Left cardiac atrium (tissue), 4 donors: Measurements from ENCODE around the gene BACE2. TPM values are rescaled to one million over a fixed set of nuclear protein-coding genes. Genes with fewer than 3 reads are reported as not detected.

Experiments
- ATAC-seq, 2 donors: fragments of 200-7000 bp; cut with Tn5 transposase; one replicate each; pipeline ENCODE4 v1.9.1; 2020; ENCODE audit warnings: mild to moderate bottlenecking in 2 of 2, moderate library complexity in 2 of 2
- DNase-seq: peaks from one replicate; pipeline ENCODE4 v3.0.0-alpha.2; 2020
- intact Hi-C, 2 donors: fragments of 100-400 bp; cut with DNase I; formaldehyde crosslinking; loops; one replicate each; pipeline versions ENCODE4 v1.14.1 to v1.15.1; 2022 to 2023
- total RNA-seq, 2 donors: library from RNA; stranded (reverse); fragmentation: NEBNext Ultra II Directional; extraction: Animal tissue kit (Norgen Biotek cat#: 25700); gene quantifications; one replicate each; pipeline ENCODE4 v1.2.1, GENCODE V29; 2021
- donor health status: DM: no; HTN: yes; CAD: no.
- donor health status: DM: no; HTN: yes; CAD: no; lungs with severe emphysema.
- donor health status: DM: yes; HTN: yes; CAD: no.
- donor health status: Dilated cardiomyopathy.

Gene BACE2
- total RNA-seq, 2 donors from 2014 or later: 22.6 to 39.5 TPM

DNA sequence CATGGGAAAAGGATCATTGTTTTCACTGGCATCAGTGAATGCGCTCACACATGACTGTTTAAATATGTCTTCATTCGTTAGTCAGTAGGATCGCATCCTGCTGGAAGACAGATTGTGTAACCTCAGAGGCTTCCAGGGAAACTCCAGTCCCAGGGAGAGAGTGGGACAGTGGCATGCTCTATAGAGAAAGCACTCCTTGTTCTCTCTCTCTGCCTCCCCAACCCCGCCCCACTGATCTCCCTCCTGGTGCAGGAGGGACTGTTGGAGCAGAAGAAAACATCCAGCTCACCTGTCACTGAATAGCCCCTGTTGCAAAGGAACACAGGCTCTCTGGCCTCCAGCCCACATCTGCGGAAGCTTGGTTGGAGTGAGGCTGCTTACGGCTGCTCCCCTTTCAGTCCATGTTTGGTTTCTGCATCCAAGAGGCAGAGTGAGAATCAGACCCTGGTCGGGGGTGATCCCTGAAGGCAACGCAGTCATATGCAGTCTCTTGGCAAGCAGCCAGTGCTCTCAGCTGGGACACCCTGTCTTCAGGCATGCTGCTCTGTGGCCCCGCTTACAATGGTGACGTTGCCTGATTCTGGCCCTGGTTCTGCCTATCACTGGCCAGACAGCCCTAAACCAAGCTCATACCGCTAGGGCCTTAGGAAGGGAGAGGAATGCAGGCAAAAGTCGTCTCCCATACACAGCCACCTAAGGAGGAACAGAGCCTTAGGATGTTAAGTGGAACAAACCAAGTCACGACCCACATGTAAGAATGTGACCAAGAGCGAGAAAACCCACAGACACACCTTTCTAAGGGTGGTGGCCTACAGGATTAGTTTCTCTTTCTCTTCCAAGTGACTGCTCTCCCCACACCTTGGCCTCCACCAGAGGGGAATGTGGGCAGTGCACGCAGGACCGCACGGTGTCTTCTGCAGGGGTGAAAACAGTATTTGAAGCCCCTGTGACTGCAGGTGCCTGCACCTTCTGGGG is 39.7 kb downstream of the BACE2 start:
- peak; percentile 81 to 88 for ATAC-seq
- DNase-seq: peak; percentile 89
- intact Hi-C loops: no loop called here

DNA sequence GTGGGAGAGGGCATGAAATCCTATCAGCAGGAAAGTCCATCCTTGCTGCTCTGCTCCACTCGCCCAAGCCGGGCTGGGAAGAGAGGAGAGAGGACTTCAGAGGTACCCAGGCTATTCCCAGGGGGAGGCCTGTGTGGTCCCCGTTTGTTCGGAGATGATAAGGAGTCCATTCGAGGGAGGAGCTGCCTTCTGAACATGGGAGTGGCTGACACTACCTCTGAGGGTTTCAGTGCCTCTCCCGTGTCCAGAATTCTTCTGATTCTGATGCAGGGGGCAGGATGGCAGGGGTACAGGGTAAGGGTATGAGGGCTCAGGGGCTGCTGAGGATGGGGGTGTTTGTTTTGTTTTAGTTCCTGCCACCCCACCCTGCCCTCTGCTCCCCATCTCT is 40.4 kb downstream of the BACE2 start:
- intact Hi-C loops: no loop called here
- DNase-seq (no peak), ATAC-seq (no peak)

DNA sequence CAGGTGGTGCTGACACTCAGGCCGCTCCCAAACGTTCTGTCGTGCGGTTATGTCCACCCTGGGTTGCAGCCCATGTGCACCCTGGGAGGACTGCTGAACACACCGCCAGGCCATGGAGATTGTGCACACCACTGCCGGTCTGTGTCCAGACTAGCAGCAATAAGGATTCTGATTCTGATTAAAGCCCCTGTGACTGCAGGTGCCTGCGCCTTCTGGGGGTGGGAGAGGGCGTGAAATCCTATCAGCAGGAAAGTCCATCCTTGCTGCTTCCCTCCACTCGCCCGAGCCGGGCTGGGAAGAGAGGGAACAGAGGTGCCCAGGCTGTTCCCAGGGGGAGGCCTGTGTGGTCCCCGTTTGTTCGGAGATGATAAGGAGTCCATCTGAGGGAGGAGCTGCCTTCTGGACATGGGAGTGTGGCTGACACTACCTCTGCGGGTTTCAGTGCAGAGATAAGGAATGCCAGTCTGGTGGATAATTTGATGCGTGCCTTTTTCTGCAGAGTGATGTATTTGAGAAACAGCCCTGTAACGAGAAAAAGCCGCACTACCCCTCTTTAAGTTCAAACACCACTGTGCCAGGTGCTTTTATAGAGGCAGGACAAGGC is 41.2 kb downstream of the BACE2 start:
- no peak for DNase-seq

DNA sequence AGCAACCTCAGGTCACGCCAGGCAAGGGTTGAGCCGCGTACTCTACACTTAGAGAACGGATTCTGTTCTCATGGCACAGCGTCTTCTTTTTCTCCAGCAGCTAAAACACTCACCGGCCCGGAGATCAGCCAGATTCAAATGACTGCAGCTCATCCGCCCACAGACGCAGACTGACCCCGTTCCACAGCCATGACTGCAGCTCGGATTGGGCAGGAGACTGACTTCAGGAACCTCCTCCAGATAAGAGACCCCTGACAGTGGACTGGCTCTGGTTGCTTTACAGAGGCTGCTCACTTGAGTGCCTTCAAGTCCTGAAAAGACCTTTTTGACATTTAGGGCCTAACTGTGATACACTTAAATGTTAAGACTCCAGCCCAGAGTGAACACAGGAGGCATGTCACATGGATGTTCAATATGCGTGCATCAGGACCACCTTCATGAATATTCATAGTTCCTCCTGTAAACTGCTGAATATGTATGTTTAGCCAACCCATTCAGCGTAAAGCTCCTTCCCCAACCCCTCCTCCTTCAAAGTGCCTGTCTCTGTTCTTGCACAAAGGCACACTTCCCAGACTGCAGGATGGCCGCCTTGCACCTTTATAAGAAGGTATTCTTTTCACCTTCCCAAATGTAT is 42.6 kb downstream of the BACE2 start:
- intact Hi-C loops: no loop called here
- ATAC-seq: peak in 1 of 2 donors; percentile 35
- DNase-seq: no peak

More for the DNA sequence above, 41.2 kb downstream of the BACE2 start:
- no peak for ATAC-seq
- intact Hi-C loops: no loop called here

DNA sequence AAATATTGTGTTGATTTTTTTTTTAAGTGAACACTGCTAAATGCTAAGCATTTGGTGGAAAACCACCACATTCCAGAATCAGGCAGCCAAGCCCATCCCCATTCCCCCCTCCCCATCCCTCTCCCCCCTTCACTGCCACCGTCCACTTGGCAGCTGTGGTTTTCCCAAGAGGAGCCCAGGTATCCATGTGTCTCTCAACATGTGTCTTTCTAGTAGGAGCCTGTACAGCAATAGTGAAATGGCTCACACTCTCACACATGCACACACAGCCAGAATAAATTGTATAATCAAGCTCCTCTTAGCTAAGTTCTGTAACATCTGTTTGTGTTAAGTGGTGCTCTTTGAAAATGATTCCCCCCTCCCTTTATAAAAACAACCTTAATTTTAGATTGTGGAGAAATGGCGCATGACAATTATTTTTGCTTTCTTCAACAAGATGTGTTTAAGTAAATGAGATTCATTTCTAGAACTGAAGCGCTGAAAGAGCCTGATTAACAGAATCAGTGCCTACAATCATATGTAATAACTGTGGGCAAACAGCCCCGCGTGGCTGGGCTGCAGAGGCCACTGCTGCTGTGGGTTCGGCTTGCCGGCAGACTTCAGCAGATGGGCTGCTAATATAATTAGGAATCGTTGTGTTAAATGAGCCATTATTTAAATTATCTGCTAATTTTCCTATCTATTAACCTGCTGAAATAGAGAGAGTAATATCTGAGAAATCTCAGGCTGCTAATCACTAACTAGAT is 43.3 kb downstream of the BACE2 start:
- intact Hi-C loops: no loop called here
- no peak for ATAC-seq
- no peak for DNase-seq

DNA sequence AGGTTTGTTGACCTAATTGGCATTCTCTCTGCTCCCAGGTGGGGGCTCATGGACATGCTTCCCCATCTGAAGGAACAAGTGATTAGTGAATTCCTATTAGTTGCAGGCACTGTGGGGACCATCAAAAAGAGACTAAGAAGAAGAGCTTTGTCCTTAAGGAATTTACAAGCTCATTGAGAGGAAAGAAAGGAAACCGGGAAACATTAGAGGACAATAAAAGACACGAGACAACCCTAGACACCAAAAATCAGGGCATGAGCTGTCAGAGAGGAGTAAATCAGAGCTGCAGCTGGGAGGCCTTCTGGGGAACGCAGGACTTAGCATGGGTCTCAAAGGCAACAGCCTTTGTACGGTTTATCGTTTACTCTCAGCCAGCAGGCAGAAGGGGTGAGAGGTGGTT is 45.1 kb downstream of the BACE2 start:
- DNase-seq: no peak
- ATAC-seq: no peak
- intact Hi-C loops: no loop called here

DNA sequence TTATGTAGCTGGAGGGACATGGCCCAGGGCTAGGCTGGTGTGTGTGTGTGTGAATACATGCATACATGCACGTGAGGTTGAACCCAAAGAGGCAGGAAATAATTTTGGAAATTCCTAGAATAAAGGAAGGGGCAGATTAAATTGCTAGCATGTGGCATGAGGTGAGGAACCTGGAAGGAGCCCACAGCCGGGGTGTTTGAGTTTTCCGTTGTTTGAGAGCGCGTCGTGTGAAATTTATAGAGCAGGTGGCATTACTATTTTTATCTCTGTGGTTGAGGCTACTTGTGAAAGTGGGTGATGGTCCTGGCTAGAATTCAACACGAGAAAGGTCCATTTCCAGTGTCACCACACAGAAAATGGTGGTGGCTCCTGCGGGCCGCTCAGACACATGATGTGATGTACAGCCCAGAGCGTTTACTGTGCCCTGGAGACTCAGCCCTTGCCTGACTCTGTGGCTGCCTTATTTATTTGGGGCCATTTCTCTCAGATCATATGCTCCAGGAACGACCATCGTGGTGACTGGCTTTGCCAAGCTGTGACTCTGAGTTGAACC is 48.0 kb downstream of the BACE2 start:
- intact Hi-C loops: no loop called here
- ATAC-seq (no peak), DNase-seq (no peak)

DNA sequence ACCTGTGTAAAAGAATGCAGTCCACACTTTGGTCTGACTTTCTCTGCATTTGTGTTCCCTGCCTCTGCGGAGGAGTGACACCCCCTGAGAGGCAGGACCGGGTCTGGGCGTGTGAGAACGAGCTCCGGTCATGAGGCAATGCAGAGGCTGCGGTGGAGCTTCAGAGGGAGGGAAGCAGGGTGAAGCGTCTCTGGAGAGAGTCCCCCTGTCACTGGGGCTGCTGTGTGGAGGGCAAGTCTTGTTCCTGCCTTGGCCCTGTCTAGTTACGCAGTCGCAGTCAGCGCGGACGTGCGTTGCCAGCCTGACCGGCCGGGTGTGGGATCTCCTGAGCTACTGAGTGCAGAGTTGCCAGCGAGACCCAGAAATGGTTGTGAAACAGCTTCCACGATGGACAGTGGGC is 48.5 kb downstream of the BACE2 start:
- intact Hi-C loops: no loop called here
- DNase-seq: no peak
- ATAC-seq: peak; percentile 8 to 39

DNA sequence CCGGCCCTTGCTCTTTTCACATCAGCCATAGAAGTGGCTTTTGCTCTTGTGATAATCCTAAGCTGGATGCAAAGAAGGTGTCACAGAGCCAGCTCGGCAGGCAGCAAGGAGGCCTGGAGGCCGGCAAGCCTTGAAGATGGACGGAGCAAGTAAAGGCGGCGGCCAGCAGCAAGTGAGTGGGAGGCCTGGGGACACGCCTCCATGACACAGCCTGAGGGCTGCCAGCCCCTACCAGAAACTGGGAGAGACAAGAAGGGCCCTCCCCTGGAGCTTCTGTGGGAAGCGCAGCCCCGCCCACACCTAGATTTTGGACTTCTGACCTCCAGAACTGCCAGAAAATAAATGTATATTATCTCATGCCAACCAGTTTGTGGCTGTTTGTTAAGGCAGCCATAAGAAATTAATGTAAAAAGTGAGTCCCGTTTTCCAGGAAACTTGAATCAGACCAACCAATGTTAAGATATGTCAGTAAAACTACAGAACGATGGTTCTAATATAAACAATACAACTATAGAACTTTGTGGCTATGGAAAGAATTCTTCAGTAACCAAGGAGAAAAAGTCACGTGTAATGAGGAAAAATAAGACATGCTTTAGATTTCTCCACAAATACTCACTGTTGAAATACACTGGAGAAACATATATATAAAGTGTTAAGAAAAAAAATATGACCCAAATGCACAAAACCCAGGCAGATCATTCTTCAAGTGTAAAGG is 49.9 kb downstream of the BACE2 start:
- intact Hi-C loops: no loop called here
- peak; percentile 83 for DNase-seq

DNA sequence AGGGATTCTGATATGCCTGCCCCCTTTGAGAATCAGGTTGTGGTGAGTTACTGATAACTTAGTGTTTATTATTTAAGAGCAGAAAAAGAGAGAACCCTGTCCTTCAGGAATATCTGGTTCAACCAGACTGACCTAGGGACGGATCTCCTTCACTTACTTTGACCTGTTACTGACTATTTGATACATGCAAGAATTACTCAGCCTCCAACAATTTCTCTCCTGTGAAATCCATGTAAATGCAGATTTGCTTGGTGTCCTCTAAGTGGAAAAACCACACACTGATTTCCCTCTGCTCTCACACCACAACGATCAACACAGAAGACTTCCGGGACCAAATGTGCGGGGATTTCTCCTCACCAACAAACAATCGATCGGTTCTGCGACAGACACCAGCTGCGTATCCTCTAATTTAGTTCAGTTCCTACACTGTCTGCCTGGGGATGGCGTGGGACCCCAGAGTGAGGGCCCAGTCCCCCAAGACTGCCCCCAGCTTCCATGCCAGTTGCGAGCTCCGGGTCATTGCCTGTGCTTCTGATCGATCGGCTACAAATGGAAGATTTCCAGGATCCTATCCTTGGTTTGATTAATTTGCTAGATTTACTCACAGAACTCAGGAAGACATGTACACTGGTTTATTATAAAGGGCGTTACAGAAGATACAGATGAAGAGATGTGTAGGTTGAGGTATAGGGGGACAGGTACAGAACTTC is 51.7 kb downstream of the BACE2 start:
- intact Hi-C loops: no loop called here
- DNase-seq: no peak
- ATAC-seq: no peak

More for the DNA sequence above, 49.9 kb downstream of the BACE2 start:
- ATAC-seq: peak; percentile 84 to 92

DNA sequence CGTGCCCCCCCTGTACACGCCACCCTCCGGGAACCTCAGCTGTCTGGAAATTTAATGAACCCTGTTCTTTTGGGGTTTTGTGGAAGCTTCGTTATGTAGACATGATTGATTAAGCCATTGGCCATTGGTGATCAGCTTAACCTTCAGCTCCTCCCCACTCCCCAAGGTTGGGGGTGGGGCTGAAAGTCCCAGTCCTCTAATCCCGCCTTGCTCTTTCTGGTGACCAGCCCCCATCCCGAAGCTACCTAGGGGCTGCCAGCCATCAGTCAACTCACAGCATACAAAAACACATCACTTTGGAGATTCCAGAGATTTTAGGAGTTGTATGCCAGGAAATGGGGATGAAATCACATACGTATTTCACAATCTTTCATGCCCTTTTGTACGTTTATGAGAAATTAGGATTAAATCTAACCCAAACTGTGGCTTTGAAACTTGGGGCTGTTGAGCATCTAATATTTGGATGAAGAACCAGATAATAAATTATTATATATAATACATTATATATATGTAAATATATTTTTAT is 52.3 kb downstream of the BACE2 start:
- intact Hi-C loops: no loop called here
- DNase-seq: no peak
- no peak for ATAC-seq

DNA sequence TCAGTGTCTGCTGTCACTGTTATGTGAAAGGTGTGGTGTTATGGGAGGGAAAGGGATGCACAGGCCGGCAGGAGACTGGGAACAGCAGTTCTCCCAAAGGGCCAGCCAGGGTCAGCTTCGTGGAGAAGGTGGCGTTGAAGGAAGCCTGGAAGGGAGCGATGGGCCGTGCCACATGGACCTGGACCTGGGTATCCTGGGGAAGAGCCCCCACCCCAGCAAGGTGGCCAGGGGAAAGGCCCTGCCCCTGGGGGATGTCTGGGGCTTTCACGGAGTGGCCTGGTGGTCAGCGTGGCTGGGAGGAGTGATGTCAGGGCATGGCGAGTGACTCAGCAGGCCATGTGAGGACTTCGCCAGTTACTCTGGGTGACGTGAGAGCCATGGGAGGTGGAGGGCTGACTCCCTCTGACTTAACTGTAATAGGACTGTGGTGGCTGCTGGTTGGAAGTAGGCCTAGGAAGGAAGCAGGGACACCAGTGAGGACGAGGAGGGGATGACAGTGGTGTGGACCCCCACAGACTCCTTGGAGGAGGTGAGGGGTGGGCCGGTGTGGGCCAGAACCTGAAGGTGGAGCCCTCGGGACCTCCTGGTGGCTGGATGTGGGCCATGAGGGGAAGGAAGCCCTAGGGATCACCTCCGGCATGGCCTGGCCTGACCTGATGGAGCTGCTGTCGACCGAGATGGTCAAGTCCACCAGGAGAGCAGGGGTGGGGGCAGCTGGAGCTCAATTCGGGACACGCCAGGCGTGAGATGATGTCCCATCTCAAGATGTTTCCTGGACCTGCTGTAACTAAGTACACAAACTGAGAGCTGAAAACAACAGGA is 54.5 kb downstream of the BACE2 start:
- DNase-seq (no peak), ATAC-seq (no peak)
- intact Hi-C loops: no loop called here

DNA sequence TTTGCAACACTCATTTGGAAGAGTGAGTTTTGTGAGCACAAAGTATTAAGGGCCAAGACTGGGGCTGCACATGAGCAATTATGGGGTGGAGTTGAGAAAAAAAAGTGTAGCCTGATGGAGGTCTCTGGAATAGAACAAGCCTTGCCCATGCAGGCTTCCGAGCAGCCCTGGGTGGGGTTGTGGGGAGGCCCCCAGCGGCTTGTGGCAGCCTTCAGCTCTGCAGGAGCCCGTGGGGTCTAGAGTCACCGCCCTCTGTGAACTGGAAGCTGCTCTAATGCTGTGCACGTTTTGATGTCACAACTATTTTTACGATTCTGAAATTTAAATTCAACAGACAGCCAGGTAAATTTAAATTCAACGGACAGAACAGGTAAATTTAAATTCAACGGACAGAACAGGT is 58.9 kb downstream of the BACE2 start:
- DNase-seq: no peak
- intact Hi-C loops: no loop called here
- ATAC-seq: no peak

DNA sequence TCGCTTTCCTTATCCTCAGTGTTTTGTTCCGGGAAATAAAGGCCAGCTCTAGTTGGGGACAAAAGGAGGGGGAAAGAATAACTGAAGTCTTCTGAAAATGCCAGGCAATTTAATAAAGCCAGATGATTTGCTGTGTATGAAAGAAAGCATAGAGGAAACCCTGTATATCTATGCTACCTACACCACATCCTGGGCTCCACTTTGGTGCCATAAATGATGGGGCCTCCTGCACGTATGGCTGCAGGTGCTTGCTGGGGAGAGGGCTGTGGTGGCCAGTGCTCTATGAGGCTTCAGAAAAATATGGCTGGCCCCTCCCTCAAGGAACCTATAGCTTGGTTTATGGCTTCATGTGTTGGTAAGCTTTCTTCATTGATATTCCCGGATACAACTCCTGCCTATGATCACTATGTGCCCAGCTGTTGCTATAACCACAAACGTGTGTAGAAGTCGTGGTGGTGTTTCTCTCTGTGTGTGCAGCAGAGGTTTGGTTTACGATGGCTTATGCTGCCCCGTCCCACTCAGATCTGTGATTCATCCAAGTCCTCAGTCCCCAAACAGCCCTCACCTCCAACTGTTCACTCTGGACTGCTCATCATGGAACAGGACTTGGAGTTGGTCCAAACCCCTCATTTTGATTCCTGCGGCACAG is 59.5 kb downstream of the BACE2 start:
- ATAC-seq (peak in 1 of 2 donors; percentile 15), DNase-seq (no peak)
- intact Hi-C loops: no loop called here

DNA sequence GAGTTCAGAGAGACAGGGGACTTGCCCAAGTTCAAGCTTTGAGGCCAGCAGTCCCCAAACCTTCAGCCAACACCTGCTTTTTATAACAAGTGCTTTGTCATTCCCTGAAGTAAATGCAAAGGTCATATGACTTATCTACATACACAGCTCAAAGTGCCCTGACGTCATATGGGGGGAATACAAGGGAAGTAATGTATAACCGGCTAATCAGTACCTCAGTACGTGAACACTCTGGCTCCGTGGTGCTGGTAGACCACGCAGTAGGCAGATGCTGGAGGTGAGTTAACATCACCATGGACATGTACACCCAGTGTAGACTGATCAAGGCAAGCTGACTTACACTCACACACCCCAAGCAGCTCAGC is 60.0 kb downstream of the BACE2 start:
- ATAC-seq (peak in 1 of 2 donors; percentile 14), DNase-seq (no peak)
- intact Hi-C loops: no loop called here

DNA sequence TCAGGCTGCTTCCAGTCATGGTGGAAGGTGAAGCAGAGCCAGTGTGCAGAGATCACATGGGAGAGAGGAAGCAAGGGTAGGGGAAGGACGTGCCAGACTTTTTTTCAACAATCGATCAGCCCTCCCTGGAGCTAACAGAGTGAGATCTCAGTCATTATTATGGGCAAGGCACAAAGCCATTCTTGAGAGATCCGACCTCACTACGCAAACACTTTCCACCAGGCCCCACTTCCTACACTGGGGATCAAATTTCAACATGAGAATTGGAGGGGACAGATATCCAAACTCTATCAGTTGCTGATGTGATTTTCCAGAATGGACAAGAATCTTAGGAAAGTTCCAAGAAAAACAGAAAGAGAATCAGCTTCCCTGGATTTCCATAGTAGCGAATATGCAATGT is 60.5 kb downstream of the BACE2 start:
- ATAC-seq (no peak), DNase-seq (no peak)
- intact Hi-C loops: no loop called here
